NCI-H2171 treated with DMSO at 0.1 percent for 48 hours (cell line): ENCODE data around the gene STRIP1.
A peak's percentile ranks its signal among the peaks of the same experiment; 100 is the strongest.

Experiments used
- DNase-seq: peaks from one replicate; lab custom pipeline; 2025; lab: John Stamatoyannopoulos, UW

The STRIP1 gene

DNA sequence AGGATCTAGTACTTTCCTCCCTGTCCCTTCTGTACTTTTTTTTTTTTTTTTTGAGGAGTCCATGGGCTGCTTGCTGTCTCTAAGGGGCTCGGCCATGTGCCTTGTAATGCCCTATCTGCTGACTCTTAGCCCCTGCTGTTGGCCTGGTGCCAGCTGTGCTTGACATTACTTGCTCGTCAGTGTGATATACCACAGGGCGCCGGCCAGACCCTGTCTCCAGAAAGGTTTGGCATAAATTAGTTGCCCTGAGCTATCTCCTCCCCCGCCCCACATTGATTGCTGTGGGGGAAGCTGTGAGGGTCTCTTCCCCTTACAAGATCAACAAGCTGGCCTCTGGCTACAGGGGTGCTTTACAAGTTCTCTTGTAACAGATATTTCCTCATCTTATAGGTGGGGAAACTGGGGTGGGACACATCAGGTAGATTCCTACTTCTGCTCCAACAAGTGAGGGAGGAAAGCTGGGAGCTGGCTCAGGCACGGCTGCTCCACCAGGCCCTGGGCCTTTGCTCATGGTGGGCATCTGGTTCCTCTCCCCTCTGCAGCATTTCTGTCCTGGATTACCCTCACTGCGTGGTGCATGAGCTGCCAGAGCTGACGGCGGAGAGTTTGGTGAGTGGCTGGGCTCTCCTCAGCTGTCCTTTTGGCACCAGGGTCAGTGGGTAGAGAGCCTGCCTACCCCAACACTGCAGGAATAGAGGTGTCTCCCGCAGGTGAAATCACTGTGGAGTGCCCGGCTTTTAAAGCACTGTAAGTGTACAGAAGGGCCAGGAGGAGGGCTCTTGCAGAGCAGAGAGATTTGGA is 15.6 kb downstream of the STRIP1 start:
- DNase-seq: no peak

DNA sequence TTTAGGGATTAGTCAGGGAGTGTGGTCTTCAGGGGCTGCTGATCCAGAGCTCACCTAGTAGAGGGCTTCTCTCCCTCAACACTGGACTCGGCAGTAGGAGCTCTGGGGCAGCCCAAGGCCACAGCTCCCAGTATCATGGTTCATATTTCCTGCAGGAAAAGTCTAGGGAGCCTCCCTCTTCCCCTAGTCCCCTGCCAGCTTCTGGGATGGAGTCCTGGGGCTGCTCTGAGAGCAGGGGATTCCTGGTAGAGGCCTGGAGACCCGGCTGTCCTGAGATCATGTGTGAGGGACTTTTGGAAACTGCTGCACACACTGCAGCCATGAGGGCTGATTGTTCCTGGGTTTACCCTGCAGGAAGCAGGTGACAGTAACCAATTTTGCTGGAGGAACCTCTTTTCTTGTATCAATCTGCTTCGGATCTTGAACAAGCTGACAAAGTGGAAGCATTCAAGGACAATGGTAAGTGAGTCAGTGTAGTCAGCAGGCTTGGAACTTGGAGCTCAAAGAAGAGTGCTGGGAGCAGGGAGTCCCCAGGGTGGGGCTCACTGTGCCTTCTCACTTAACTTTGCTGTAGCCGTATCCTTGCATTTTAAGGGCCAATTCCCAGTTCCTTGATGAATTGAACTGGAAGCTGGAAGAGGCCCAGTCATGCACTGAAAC is 16.3 kb downstream of the STRIP1 start:
- no peak for DNase-seq

DNA sequence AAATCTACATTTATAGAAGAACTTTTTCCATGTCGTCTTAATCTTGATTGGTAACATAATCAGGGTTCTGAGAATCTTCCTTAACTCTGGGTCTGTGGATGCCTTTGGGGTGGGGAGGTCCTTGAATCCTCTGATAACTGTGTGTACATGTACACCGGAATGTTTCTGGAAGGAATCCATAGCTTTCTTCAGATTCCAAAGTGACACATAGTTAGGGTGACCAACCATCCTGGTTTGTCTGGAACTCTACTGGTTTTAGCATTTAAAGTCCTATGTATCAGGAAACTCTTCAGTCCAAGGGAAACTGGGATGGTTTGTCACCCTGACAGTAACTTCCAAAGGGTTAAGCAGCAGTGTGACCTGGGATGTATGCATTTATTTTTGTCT is 16.8 kb downstream of the STRIP1 start:
- no peak for DNase-seq

DNA sequence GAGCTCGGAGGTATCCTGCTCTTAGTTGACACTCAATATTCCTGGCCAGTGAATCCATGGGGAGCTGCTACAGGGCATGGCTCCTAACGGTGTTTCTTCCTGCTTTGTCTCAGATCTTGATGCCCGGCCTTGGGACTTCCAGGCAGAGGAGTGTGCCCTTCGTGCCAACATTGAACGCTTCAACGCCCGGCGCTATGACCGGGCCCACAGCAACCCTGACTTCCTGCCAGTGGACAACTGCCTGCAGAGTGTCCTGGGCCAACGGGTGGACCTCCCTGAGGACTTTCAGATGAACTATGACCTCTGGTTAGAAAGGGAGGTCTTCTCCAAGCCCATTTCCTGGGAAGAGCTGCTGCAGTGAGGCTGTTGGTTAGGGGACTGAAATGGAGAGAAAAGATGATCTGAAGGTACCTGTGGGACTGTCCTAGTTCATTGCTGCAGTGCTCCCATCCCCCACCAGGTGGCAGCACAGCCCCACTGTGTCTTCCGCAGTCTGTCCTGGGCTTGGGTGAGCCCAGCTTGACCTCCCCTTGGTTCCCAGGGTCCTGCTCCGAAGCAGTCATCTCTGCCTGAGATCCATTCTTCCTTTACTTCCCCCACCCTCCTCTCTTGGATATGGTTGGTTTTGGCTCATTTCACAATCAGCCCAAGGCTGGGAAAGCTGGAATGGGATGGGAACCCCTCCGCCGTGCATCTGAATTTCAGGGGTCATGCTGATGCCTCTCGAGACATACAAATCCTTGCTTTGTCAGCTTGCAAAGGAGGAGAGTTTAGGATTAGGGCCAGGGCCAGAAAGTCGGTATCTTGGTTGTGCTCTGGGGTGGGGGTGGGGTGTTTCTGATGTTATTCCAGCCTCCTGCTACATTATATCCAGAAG is 19.4 kb downstream of the STRIP1 start:
- DNase-seq: peak; percentile 30

DNA sequence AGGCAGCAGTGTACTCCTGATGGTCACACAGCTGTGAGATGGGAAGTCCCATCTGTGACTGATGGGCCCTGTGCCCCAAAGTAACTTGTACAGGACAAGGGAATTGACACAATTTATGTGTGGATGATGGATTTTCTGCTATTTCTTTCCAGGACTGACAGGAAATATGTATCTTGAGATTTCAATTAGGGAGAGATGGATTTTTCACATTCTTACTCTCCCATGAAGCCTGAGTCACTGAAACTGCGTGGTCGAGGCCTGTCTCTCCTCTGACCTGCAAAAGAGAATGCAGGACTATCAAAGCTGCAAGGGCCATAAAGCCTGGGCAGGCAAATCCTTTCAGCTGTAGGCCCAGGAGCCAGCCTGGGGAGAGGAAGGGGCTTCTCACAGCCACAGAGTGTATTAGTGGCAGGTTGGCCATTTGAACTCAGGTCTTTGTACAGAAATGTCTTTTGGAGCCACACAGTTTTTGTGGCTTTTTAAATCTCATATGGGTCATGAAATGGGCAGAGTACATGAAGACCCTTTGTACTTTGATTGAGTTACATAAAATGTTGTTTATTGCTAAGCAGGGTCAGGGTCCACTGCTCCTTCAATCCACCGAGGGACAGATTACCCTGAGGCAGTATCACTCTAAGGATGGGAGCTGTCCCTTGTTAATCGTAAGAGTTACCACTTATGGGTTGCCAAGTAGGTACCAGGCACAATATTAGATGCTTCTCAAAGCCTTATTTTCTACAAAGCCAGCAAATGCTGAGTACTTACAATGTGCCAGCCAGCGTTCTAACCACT is 21.3 kb downstream of the STRIP1 start:
- no peak for DNase-seq

DNA sequence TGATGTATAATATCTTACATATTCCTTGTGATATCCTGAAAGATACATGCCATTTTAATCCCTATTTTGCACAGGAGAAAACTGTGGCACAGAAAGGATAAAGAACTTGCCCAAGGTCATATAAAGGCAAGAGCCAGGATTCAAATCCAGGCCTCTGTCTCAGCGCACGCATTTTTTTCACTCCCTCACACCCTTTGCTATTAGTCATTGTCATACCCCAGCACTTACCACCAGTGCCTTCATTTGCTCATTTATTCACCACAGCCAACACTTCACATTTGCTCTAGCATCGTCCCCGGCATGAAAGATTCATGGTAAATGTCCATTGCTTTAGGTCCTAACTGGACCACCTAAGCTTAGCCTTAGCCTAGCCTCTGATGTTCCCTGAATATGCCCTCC is 21.9 kb downstream of the STRIP1 start:
- DNase-seq: no peak

DNA sequence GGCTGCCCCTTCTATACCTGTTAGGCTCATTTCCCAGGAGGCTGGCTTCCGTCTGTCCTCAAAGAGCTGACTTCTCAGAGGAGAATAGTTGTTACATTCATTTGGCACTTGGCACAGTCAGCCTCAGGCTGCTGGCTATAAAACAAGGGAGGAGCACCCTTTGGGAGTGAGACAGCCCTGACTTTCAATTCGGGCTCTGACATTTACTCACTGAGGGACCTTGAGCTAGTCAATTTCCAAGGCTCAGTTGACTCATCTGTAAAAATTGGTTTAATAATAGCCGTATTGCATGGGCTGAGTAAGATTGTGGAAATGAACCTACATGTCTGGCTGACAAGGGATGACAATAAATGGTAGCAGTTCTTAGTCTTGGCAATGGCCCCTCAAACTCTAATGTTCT is 22.4 kb downstream of the STRIP1 start:
- DNase-seq: peak; percentile 84

DNA sequence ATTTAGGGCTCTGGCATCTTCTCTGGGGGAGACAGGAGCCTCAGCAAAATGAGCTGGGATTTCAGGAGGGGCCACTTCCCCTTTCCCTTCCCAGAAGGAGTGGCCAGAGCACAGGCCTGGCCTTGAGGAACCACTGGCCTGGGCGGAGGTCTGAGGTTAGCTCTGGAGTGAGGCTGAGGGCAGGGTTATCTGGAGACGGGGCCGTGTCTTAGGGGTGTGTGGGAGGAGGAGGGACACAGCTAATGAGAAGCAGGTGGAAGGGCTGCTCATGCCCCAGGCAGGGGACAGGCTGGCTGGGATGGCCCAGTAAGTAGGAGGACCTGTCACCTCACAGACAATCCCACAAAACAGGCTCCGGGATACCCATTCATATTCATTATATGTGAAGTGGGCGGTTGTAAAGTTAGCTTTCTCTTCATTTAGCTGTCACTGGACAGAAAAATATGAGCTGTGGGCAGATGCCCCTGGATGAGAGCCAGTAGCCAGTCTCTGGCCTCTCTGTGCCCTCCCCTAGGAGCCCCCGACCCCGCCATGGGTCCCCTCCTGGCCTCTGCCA is 23.6 kb downstream of the STRIP1 start:
- DNase-seq: no peak

DNA sequence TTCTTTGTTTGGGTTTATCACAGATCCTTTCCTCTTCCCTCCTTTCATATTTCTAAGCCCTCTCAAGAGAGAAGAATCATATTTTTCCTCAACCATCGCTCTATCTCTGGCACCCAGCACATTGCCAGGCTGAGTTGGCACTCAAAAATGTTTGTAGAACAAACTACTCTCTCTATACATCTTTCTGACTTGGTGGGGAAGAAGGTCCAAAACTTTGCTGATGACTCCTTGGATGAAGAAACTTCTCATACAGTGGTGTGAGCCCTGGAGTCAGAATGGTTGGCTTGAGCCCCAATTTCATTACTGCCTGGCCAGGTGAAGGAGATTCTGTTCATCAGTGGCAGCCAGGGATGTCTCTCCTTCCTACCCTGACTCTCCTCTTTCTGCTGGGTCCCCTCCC is 24.2 kb downstream of the STRIP1 start:
- DNase-seq: no peak

DNA sequence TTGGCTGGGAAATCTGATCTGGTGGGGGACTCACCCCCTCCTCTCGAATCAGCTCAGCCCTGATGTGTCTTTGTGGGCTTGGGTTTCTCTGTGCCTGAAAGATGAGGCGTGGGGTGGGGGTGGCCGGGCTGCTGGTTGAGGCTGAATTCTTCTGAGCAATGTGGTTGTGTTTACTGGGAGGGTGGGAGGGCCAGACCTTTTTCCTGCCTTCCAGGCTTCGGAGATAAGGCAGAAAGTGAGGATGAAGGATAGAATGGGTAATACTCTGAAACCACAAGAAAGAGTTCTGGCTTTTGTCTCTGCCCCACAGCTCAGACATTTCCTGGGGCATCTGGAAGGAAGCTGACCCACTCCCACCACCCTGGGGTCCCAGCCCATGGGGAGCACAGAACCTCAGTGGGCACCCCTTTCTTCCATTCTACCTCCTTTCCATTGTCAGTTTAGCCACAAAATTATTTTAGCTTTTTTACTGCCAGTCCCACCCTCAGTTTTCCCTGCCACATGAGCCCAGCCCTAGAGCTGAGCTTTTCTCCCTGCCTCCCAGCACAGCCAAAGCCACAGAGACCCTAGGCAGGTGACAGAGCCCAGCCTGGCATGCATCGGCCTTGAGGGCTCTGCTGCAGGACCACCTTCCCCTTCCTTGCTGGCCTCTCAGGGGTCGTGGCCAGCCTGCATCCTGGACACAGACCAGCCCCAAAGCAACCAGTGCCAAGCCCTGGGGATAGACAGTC is 24.9 kb downstream of the STRIP1 start:
- peak; percentile 80 for DNase-seq

DNA sequence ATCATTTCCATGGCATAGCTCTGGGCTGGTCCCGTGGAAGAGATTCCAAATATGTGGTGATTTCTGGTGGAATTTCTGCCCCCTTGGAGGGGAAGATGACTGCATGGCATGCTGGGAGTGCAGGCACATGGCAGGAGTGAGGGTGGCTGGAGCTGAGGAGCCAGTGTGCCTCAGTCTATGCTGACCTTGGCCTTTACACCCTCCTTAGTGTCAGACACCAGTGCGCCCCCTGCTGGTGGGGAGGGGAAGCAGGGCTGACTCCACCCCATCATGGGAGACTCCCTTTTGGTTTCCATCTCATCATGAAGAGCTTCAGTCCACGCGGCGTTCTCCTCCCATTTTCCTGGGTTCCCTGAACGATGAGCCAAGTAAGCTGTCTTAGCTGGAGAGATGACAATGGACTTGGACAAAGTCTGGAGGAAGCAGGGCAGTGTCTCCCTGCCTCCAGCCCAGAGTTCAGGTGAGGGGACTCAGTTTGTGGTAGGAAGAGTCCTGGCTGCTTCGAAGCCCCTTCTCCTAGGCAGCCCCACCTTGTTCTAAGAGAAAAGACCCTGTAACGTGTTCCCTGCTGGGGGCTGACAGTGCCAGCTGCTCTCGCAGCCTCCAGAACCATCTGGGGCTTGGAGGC is 25.7 kb downstream of the STRIP1 start:
- no peak for DNase-seq

DNA sequence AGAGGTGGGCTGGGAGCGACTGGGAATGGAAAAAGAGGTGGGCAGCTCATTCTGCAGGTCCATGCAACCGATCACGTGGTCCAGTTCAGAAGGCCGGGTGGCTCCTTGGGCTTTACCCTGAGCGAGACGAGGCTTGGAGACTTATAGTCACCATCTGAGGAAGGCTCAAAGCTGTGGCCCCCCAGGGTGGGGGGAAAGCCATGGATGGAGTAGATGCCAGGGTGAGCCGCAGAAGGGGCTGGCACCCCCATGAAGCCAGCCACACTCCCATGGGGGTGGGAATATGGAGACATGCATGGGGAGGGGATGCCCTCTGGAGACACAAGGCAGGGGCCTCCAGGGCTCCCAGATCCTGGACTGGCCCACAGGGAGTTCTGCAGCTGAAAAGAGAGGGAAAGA is 26.2 kb downstream of the STRIP1 start:
- no peak for DNase-seq

DNA sequence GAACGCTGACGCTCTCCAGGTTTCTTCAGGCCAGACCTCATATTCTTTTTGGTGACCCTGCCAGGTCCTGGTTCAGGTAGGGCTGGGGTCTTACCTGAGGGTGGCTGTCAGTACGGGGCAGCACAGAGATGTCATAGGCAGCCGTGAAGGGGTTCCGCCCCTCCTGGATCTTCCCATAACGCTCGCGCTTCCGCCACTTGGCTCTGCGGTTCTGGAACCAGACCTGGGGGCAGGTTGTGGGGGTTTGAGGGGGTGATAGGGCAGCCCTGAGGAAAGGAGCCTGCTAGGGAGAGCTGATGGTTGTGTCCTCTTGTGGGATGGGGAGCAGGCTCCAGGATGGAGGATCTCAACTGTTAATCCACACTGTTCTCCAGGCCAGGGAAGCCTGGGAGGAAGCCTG is 26.9 kb downstream of the STRIP1 start:
- no peak for DNase-seq

DNA sequence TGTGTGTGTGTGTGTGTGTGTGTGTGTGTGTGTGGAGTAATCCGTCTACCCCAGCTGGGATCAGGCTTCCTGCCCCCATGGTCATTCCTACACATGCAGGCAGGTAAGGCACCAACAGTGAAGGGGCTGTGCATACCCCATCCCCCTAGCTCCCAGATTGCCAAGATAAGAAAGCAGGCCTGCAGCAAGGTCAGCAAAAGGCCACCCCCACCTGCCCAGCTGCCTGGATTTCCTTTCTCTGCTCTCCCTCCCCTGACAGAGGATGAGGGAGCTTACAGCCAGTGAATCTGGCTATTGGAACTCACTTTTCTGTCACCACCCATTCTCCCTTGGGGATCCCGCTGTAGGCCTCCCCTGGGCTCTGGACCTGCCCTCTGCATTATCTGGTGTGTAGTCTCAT is 28.2 kb downstream of the STRIP1 start:
- DNase-seq: no peak

DNA sequence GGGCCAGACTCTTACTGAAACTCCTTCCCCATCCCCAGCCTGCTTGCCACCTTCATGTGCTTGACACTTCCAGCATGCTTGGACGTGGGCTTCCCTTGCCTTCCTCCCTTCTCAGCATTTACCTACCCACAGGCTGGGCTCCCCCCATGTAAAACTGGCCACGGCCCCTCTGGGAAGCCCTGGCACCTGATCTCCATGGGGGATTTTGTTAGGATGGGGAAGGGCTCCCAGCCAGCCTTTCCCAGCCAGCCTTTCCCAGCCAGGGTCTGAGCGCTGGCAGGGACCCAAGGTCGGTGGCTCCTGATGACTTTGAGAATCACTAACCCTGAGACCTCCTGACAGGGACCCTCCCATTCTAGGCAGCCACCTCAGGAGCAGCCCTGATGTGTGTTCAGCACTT is 29.4 kb downstream of the STRIP1 start:
- DNase-seq: no peak

DNA sequence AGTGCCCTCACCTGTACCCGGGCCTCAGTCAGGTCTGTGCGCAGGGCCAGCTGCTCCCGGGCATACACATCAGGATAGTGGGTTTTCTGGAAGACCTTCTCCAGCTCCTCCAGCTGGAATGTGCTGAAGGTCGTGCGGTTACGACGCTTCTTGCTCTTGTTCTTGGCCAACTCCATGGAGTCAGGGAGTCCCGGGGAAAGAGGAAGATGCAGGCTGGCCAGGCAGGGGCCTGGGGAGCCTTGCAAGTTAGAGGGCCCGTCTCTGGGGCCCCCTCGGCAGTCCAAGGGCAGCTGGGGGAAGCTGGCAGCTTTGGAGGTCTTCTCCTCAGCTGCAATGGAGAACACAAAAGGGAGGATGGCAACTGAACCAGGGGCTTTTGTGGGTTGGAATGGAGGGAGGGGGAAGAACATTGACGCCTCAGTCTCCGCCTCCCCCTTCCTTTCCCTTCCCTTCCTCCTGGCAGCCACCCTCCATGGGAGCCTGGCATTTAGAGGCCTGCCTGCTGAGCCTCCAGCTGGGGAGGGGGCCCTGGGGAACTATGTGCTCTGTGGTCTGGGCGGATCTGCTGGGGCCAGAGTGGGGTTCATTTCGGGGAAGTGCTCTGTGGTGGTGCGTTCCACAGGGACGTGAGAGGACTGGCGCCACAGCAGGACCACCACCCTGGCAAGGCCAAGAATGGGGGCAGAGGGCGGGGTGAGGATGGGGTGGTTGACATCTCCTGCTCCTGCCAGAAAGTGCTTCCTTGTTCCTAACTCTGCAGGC is 30.3 kb downstream of the STRIP1 start:
- no peak for DNase-seq

DNA sequence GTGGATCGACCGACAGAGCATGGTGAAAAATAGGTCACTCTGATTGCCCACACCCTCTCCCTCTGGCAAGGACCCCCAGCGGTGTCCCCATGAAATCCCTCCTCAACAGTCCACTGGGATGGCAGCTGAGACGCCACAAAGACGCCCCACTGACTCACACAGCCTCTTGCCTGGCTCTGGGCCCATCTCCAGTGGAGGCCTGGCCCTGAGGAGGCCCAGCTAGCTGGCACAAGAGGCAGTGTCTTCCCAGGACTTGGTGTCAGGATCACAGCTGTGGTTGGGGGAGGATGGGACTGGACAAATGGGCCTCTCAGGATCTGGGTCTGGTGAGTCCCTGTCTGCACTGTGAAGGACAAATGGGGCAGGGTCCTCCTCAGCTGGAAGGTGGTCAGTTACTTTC is 31.4 kb downstream of the STRIP1 start:
- no peak for DNase-seq

DNA sequence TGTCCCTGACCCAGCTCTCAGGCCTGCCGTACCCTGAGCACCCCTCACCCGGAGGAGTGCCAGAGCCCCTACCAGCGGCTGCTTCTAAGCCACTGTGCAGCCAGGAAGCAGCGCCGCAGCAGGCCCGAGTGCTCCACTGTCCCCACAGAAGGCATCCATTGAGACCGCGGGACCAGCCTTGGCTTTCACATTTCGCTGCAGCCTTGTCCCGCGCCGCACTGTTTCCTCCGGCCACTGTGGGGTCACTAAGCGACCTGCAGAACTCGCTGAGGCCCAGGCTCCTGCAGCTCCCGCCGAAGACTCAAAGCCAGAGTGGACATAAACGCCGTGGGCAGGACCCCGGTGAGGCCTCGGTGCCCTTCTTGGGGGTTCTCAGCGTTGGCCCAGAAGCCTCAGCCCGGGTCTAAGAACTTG is 33.1 kb downstream of the STRIP1 start:
- DNase-seq: no peak

DNA sequence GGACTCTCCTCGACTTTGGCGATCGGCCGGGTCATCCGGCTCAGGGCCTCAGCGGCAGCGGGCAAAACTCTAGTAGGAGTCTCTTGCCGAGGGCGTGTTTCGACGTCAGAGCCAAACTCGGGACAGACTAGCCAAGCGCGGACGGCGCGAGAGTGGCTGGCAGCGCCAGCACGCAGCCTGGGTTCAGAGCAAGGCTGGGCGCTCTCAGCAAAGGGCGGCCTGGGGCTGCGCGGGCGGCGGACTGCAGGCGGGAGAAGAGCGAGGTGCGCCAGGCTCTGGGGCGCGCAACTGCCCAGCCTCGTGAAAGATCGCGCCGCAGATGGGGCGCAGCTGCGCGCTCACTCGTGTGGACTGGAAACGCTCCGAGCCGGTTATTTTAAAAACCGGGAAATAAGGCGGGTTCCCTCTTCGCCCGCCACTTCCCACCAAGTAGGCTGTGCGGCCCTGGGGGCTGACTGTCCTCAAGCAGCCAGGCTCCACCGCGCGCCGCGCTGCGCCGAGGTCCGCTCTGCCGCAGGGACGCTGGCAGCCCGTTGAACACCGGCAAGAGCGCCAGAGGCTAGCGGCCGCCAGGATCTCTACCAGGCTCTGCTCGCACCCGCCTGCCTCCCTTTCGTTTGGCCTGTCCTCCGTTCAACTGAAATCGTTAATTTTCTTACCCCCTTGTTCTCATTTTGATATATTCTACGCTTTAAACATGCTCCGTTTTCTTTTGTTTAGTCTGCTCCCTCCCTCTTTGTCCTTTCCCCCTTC is 33.6 kb downstream of the STRIP1 start:
- DNase-seq: no peak
